LNCaP clone FGC (cell line): ENCODE data around the gene TRIM34.

Experiments
- DNase-seq: peaks from one replicate; pipeline ENCODE4 v3.0.0-alpha.2; 2011; ENCODE audit warnings: low read depth
- H3K4me3 ChIP-seq: 2 replicates; pipeline ENCODE4 v1.5.1; 2011; ENCODE audit warnings: mild to moderate bottlenecking, low read depth, low read length, control low read depth
- TF ChIP-seq, protein P1 (sequence below): IDR thresholded peaks from 2 replicates; pipeline ENCODE4 v1.5.1; 2012; ENCODE audit warnings: mild to moderate bottlenecking; ENCODE audit not compliant: control insufficient read depth, insufficient read depth; ENCODE audit errors: extremely low read depth

Gene TRIM34

DNA sequence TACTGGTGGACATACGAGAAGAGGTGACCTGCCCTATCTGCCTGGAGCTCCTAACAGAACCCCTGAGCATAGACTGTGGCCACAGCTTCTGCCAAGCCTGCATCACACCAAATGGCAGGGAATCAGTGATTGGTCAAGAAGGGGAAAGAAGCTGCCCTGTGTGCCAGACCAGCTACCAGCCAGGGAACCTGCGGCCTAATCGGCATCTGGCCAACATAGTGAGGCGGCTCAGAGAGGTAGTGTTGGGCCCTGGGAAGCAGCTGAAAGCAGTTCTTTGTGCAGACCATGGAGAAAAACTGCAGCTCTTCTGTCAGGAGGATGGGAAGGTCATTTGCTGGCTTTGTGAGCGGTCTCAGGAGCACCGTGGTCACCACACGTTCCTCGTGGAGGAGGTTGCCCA, 21.5 kb upstream of the TRIM34 start:
- TF ChIP-seq, protein P1, sequence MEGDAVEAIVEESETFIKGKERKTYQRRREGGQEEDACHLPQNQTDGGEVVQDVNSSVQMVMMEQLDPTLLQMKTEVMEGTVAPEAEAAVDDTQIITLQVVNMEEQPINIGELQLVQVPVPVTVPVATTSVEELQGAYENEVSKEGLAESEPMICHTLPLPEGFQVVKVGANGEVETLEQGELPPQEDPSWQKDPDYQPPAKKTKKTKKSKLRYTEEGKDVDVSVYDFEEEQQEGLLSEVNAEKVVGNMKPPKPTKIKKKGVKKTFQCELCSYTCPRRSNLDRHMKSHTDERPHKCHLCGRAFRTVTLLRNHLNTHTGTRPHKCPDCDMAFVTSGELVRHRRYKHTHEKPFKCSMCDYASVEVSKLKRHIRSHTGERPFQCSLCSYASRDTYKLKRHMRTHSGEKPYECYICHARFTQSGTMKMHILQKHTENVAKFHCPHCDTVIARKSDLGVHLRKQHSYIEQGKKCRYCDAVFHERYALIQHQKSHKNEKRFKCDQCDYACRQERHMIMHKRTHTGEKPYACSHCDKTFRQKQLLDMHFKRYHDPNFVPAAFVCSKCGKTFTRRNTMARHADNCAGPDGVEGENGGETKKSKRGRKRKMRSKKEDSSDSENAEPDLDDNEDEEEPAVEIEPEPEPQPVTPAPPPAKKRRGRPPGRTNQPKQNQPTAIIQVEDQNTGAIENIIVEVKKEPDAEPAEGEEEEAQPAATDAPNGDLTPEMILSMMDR, result no peak
- no peak overlapping the region for H3K4me3 ChIP-seq
- DNase-seq, result no peak

- H3K4me3 ChIP-seq, result no peak overlapping the region
- no peak for DNase-seq
- TF ChIP-seq, protein P1, result no peak
These were observed 19.9 kb upstream of the TRIM34 start for GRCh38 chr11:5604896-5605295.

DNA sequence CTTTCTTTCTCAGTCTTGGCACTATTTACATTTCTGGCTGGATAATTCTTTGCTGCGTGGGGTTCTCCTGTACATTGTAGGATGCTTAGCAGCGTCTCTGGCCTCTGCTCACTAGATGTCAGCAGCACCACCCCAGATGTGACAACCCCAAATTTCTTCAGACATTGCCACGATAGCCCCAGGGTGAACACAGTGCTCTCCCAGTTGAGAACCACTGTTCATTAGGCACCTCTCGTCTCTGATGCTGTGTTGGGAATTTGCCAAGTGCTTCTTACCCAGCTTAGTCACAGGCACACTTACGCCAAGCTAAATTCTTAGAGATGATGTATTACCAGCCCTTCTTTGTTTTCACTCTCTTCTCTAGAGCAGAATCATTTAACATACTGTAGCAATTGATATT, 19.0 kb upstream of the TRIM34 start:
- no peak for DNase-seq
- no peak overlapping the region for H3K4me3 ChIP-seq
- TF ChIP-seq, protein P1, result no peak

- TF ChIP-seq, protein P1, result no peak
- H3K4me3 ChIP-seq, result no peak overlapping the region
These were observed 16.0 kb upstream of the TRIM34 start for GRCh38 chr11:5608808-5609207.

GRCh38 chr11:5610446-5610845, 14.4 kb upstream of the TRIM34 start:
- TF ChIP-seq, protein P1, result no peak
- H3K4me3 ChIP-seq, result no peak overlapping the region
- no peak for DNase-seq

More at GRCh38 chr11:5608808-5609207, 16.0 kb upstream of the TRIM34 start:
- DNase-seq, result no peak

- DNase-seq, result no peak
- no peak overlapping the region for H3K4me3 ChIP-seq
- TF ChIP-seq, protein P1, result no peak
These were observed 13.2 kb upstream of the TRIM34 start for GRCh38 chr11:5611627-5612026.

- no peak overlapping the region for H3K4me3 ChIP-seq
- TF ChIP-seq, protein P1, result no peak
- DNase-seq, result no peak
These were observed 6.0 kb upstream of the TRIM34 start for GRCh38 chr11:5618807-5619206.
